ENCODE measurements around the gene CD33. TPM values are rescaled to one million over a fixed set of nuclear protein-coding genes. Genes with fewer than 3 reads are reported as not detected.

Gene CD33
- total and polyA plus RNA-seq, 2 donors (not counting 1 experiment from before 2014, with no cell fraction given): not detected

DNA sequence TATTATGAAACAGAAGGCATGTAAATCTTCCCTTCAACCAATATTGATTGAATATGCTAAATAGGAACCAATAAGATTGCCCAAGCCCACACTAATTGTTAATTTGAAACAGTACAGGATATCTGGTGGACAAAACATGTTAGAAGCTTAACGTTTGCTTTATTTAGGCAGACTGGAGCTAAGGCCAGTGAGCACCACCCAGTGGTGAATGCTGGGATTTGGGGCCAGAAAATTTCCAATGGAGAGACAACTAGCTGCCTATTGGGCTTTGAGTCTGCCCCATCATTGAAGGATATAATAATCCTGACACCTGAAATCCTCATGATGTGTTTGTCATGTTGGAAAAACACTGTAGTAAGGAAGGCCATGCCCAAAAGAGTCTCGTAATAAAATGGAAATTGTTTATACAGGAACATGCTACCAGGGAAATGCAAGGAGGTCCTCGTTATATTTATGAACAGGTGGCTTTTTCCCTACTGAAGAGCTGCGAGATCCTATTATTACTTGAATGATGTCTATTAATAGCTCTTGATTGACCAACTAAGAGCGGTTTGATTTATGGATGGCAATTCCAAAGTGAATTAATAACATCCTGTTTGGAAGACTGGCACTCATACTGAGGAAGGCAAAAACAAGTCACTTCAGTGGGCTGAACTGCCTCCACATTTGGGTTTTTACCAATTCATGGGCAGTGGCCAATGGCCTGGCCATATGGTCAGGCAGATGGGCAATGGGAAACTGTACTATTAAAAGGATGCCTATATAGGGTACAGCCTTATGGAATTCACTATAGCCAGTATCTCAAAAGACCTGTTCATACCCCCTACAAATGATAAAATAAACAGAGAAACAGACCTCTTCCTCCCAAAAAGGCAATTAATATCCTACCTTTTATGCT, 34.7 kb downstream of the CD33 start:
- H3K4me1 ChIP-seq (ENCODE audit: control insufficient read depth, extremely low read depth, insufficient read depth, low read length): no peaks in the 10 kb centered on the region
- H3K4me2 ChIP-seq (ENCODE audit: extremely low read depth, insufficient read depth, low read length): no peak overlapping the region
- no peaks in the 10 kb centered on the region for H4K20me1 ChIP-seq (ENCODE audit: control insufficient read depth, extremely low read depth, insufficient read depth, low read length)
- DNase-seq (ENCODE audit: low read depth in 2 of 2): peak in 1 of 2 donors; percentile 17
- no peaks in the 10 kb centered on the region for H3K79me2 ChIP-seq (ENCODE audit: control insufficient read depth, insufficient read depth, low read length)
- no peaks in the 10 kb centered on the region for H3K36me3 ChIP-seq (ENCODE audit: control insufficient read depth, insufficient read depth, low read length)
- H3K4me3 ChIP-seq (replicated peaks in 1 of 4; ENCODE audit: control extremely low read depth in 1 of 4, insufficient read depth in 1 of 4, low read depth in 3 of 4, low read length in 4 of 4): no peak overlapping the region
- no peak overlapping the region for H2AFZ ChIP-seq (ENCODE audit: low read length)
- H3K9me3 ChIP-seq (ENCODE audit: control insufficient read depth, insufficient read depth, low read depth, low read length): no peaks in the 10 kb centered on the region
- no peak overlapping the region for H3K9ac ChIP-seq (ENCODE audit: insufficient read depth, low read length)
- no peaks in the 10 kb centered on the region for H3K27me3 ChIP-seq (ENCODE audit: control insufficient read depth, insufficient read depth, low read length)
- TF ChIP-seq, protein P1, sequence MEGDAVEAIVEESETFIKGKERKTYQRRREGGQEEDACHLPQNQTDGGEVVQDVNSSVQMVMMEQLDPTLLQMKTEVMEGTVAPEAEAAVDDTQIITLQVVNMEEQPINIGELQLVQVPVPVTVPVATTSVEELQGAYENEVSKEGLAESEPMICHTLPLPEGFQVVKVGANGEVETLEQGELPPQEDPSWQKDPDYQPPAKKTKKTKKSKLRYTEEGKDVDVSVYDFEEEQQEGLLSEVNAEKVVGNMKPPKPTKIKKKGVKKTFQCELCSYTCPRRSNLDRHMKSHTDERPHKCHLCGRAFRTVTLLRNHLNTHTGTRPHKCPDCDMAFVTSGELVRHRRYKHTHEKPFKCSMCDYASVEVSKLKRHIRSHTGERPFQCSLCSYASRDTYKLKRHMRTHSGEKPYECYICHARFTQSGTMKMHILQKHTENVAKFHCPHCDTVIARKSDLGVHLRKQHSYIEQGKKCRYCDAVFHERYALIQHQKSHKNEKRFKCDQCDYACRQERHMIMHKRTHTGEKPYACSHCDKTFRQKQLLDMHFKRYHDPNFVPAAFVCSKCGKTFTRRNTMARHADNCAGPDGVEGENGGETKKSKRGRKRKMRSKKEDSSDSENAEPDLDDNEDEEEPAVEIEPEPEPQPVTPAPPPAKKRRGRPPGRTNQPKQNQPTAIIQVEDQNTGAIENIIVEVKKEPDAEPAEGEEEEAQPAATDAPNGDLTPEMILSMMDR (conservative IDR thresholded peaks at IDR 0.05 in 1 of 2, IDR thresholded peaks at IDR 0.05 in 1 of 2; ENCODE audit: low read depth in 1 of 2, low read length in 2 of 2): peak; percentile 30 to 76
- TF ChIP-seq EZH2 (IDR thresholded peaks at IDR 0.05; ENCODE audit: low read length, missing control alignments): no peak
- H3K27ac ChIP-seq (ENCODE audit: insufficient read depth, low read length): no peak overlapping the region

DNA sequence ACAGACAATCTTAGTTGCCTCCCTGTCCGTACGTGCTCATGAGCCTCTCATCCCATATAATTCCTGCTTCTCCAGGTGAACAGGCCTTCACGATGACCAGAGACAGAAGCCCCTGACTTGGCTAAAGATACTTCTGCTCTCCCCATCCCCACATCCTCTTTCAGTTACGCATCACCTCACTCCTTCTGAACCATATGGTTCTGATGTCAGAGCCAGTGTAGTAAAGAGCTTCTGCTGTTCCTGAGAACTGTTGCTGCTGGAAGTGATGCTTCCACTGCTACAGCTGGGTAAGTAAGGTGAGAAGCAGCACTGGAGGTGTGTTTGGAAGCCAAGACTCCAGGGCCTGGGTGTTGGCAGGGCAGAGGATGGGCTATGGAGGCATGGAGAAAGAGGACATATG, 38.9 kb downstream of the CD33 start:
- TF ChIP-seq, protein P1 (conservative IDR thresholded peaks at IDR 0.05 in 1 of 2, IDR thresholded peaks at IDR 0.05 in 1 of 2; ENCODE audit: low read depth in 1 of 2, low read length in 2 of 2): no peak
- no peak for TF ChIP-seq EZH2 (IDR thresholded peaks at IDR 0.05; ENCODE audit: low read length, missing control alignments)
- Histone ChIP-seq H2AFZ (ENCODE audit: low read length) (no peak overlapping the region), H3K4me1 (ENCODE audit: control insufficient read depth, extremely low read depth, insufficient read depth, low read length) (no peaks in the 10 kb centered on the region), H4K20me1 (ENCODE audit: control insufficient read depth, extremely low read depth, insufficient read depth, low read length) (no peaks in the 10 kb centered on the region), H3K36me3 (ENCODE audit: control insufficient read depth, insufficient read depth, low read length) (no peaks in the 10 kb centered on the region), H3K79me2 (ENCODE audit: control insufficient read depth, insufficient read depth, low read length) (no peaks in the 10 kb centered on the region), H3K9me3 (ENCODE audit: control insufficient read depth, insufficient read depth, low read depth, low read length) (no peaks in the 10 kb centered on the region), H3K4me2 (ENCODE audit: extremely low read depth, insufficient read depth, low read length) (no peak overlapping the region), H3K27me3 (ENCODE audit: control insufficient read depth, insufficient read depth, low read length) (no peaks in the 10 kb centered on the region), H3K9ac (ENCODE audit: insufficient read depth, low read length) (no peak overlapping the region), H3K27ac (ENCODE audit: insufficient read depth, low read length) (no peak overlapping the region), H3K4me3 (replicated peaks in 1 of 4; ENCODE audit: control extremely low read depth in 1 of 4, insufficient read depth in 1 of 4, low read depth in 3 of 4, low read length in 4 of 4) (no peak overlapping the region)
- no peak for DNase-seq (ENCODE audit: low read depth in 2 of 2)

DNA sequence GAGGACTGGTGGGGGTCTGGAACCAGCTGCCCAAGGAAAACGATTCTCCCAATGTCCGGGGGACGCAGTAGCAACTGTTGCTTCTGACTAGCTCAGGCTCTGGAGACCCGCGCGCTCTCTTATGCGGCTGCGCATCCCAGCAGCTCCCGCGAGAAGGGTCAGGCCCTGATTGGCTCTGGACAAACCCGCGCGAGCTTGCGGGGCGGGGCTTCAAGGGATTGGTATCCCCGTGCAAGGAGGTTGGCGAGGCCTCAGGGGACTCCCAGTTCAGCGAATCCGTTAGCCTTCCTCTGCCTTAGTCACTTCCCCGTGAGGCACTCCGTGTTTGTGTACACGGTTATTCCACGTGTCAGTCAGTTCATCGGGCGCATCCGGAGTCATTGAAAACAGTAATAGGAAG, 46.2 kb downstream of the CD33 start:
- Histone ChIP-seq H3K9me3 (ENCODE audit: control insufficient read depth, insufficient read depth, low read depth, low read length) (no peaks in the 10 kb centered on the region), H3K36me3 (ENCODE audit: control insufficient read depth, insufficient read depth, low read length) (no peaks in the 10 kb centered on the region), H3K4me2 (ENCODE audit: extremely low read depth, insufficient read depth, low read length) (no peak overlapping the region), H3K9ac (ENCODE audit: insufficient read depth, low read length) (no peak overlapping the region), H3K4me3 (replicated peaks in 1 of 4; ENCODE audit: control extremely low read depth in 1 of 4, insufficient read depth in 1 of 4, low read depth in 3 of 4, low read length in 4 of 4) (no peak overlapping the region), H2AFZ (ENCODE audit: low read length) (no peak overlapping the region), H3K27me3 (ENCODE audit: control insufficient read depth, insufficient read depth, low read length) (no peaks in the 10 kb centered on the region), H4K20me1 (ENCODE audit: control insufficient read depth, extremely low read depth, insufficient read depth, low read length) (no peaks in the 10 kb centered on the region), H3K4me1 (ENCODE audit: control insufficient read depth, extremely low read depth, insufficient read depth, low read length) (no peaks in the 10 kb centered on the region), H3K27ac (ENCODE audit: insufficient read depth, low read length) (no peak overlapping the region), H3K79me2 (ENCODE audit: control insufficient read depth, insufficient read depth, low read length) (no peaks in the 10 kb centered on the region)
- DNase-seq (ENCODE audit: low read depth in 2 of 2): no peak
- no peak for TF ChIP-seq EZH2 (IDR thresholded peaks at IDR 0.05; ENCODE audit: low read length, missing control alignments)
- TF ChIP-seq, protein P1 (conservative IDR thresholded peaks at IDR 0.05 in 1 of 2, IDR thresholded peaks at IDR 0.05 in 1 of 2; ENCODE audit: low read depth in 1 of 2, low read length in 2 of 2): no peak

Measured in fibroblast of lung (primary cell).